ENCODE results near the gene TNMD.

TNMD gene

DNA sequence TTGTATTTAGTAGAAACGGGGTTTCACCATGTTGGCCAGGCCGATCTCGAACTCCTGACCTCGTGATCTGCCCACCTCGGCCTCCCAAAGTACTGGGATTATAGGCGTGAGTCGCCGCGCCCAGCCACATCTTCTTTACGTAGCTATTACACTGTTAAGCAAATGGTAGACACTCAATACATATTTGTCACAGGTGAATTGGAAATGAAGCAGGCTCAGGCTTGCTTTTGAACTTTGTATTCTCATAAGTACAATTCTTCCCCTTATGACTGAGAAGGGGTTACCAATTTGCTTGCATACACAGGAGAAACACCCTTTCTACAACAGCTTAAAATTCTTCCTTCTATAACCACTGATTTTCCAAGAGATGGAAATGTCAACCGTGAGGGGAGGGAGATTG is 58.5 kb downstream of the TNMD start:
- DNase-seq (ENCODE audit: low read depth): no peak
- H3K4me3 ChIP-seq (ENCODE audit: low read depth, low read length): no peak overlapping the region

DNA sequence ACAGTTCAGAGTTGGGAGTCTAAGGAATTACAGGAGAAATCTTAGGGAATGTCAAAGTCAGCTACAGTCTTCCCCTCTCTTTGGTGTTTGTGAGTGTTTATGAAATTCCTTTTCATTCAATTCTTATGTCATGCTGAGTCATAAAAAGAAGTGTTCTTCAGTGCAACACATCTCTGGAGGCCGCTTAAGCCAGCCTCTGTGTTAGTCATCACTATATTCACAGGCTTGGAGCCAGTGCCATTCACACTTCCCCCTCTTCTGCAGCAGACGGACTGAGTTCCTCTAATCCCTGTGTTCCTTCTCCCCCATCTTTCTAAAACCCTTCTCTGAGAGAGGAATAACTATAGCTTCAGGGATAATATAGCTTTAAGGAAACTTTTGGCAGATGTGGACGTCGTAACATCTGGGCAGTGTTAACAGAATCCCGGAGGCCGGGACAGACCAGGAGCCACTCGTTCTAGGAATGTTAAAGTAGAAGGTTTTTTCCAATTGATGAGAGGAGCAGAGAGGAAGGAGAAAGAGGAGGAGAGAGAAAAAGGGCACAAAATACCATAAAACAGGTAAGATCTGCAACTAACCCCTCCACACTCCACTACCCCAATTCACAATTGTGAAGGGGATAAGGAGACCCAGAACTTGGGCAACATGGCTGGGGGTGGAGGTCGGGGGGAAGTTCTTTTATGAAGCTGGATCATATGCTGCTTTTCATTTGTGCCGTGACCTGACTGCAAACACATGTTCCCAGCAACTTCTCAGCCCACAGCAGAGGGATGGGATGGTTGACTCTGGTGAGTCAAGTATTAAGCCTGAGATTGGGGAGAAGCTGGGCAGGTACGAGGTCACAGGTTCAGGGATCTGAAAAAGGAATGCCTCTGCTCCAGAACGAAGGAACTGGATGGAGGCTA is 59.5 kb downstream of the TNMD start, which contains the start of gene SRPX2:
SRPX2 (plus strand) TSS at position 244 of the 905 bp plus-strand sequence. CDS start 2,124 bp downstream, outside the sequence.
- peak; percentile 73 for DNase-seq (ENCODE audit: low read depth)
- peak within 1 kb of the TSS; percentile 64 for H3K4me3 ChIP-seq (ENCODE audit: low read depth, low read length)

DNA sequence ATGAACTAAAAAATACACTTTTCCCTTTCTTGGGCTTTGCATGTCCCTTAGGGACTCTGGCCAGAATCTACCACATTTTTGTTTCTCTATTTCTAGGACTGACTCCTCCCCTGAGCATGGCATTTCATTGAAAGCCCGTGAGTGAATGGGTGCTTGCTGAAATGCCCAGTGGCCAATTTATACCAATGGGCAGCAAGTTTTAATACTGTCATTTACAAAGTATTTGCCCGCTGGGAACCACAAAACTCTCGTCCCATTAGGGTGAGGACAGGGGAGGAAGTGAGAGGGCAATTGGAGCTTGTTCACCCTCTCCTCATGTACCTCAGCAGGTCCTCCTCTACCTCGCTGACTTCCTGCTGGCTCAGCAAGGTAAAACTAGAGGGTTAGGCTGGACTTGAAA is 60.4 kb downstream of the TNMD start:
- peak overlapping the region; percentile 64 for H3K4me3 ChIP-seq (ENCODE audit: low read depth, low read length)
- no peak for DNase-seq (ENCODE audit: low read depth)

- no peak overlapping the region for H3K4me3 ChIP-seq (ENCODE audit: low read depth, low read length)
- no peak for DNase-seq (ENCODE audit: low read depth)
Observed at GRCh38 chrX:100647095-100647494, 62.4 kb downstream of the TNMD start.

- no peak for DNase-seq (ENCODE audit: low read depth)
- no peak overlapping the region for H3K4me3 ChIP-seq (ENCODE audit: low read depth, low read length)
Observed at GRCh38 chrX:100647739-100648138, 63.0 kb downstream of the TNMD start.

DNA sequence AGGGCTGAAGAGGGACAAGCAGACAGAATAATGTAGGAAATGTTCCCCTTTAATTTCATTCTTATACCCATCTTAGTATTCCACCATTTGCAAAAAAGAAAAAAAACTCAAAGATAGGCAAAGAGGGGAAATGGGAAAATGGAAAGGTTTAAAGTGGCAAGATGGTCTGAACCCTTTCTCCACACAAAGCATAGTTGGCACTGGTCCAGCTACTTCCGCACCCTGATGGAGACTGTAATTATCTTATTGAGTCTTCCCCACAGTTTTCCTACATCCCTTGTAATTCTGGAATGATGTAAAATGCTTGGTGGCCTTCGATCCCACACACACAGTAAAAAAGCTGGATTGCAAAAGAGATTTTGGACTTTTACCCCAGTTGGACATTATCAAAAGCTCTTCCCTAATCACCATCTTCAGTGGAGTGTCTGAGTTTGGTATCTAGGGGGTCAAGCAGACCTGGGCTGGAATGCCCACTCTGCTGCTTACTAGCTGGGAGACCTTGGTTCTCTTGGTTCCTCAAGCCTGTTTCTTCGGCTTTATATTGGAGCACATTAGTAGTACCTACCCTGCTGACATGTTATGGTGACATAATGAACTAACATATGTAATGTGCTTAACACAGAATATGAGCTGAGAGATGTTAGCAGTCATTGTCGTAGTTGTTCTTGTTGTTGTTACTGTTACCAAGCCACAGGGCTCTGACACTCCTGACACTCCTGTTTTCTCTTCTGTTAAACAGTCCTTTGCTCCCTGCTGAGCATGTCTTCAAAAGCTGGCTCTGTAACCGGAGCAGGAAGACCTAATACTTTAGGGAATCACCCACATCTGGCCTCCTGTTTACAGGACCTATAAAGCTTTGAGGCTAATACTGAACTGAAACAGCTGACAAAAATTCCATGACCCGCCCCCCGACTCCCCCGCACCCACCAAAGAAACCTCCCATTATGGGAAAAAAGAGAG is 64.0 kb downstream of the TNMD start:
- peak overlapping the region; percentile 7 for H3K4me3 ChIP-seq (ENCODE audit: low read depth, low read length)
- DNase-seq (ENCODE audit: low read depth): peak; percentile 65
